A549 (cell line): ENCODE measurements around the gene HMGA1.

Source experiments
- CBX8 ChIP-seq: fragments of 200-600 bp; sonication (generic); IDR thresholded peaks from 2 replicates; pipeline ENCODE4 v1.6.1; 2016
- CHD2 ChIP-seq: fragments of 150-350 bp; IDR thresholded peaks from 2 replicates; pipeline ENCODE4 v1.6.1; 2014; ENCODE audit warnings: low read length; ENCODE audit not compliant: partially characterized antibody
- EHF ChIP-seq: fragments of 250-450 bp; sonication (Bioruptor Pico); IDR thresholded peaks from 2 replicates; pipeline ENCODE4 v1.5.0; 2020; ENCODE audit warnings: mild to moderate bottlenecking
- ESRRA ChIP-seq: fragments of 150-350 bp; IDR thresholded peaks from 2 replicates; pipeline ENCODE4 v1.6.1; 2014; ENCODE audit warnings: mild to moderate bottlenecking, low read length, borderline replicate concordance
- HOXB5 ChIP-seq: fragments of 250-450 bp; sonication (Bioruptor Pico); IDR thresholded peaks from 2 replicates; pipeline ENCODE4 v1.5.0; 2020; ENCODE audit warnings: mild to moderate bottlenecking, moderate library complexity
- POLR2A ChIP-seq: IDR thresholded peaks from 2 replicates; pipeline ENCODE4 v1.6.1; 2012; ENCODE audit warnings: mild to moderate bottlenecking, low read length
- RAD21 ChIP-seq, 2 experiments: fragments of >200 bp in 1 of 2; sonication (Bioruptor Twin) in 1 of 2; formaldehyde crosslinking in 1 of 2; IDR thresholded peaks in 1 of 2; conservative IDR thresholded peaks in 1 of 2; 2 replicates in 1 of 2; 3 replicates in 1 of 2; pipeline ENCODE4 v1.6.1; 2012 to 2018; ENCODE audit warnings: inconsistent platforms in 1 of 2
- RARB ChIP-seq: fragments of 250-450 bp; sonication (Bioruptor Pico); IDR thresholded peaks from 2 replicates; pipeline ENCODE4 v1.8.0; 2021; ENCODE audit warnings: mild to moderate bottlenecking, moderate library complexity
- REST ChIP-seq: fragments of 200-600 bp; sonication (generic); IDR thresholded peaks from 2 replicates; pipeline ENCODE4 v1.6.1; 2016; ENCODE audit warnings: antibody characterized with exemption, mild to moderate bottlenecking, moderate library complexity
- TF ChIP-seq, protein P1 (sequence below): fragments of 450-650 bp; IDR thresholded peaks from 2 replicates; pipeline ENCODE4 v1.6.1; 2014; ENCODE audit warnings: antibody characterized with exemption
- TF ChIP-seq, protein P2 (sequence below): fragments of >200 bp; sonication (Bioruptor Twin); formaldehyde crosslinking; IDR thresholded peaks from 3 replicates; pipeline ENCODE4 v1.5.1; 2016

DNA sequence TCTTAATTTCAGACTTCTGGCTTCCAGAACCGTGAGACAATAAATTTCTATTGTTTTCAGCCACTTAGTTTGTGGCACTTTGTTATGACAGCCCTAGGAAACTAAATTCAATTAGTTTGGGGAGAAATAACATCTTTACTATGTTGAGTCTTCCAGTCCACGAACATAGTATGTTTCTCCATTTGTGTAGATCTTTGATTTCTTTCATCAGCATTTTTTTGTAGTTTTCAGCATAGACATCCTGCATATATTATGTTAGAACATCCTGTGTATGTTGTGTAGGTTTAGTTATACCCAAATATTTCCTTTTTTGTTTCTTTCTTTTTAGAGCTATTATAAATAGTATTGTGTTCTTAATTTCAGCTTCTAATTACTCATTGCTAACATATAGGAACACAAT is 18.0 kb upstream of the HMGA1 start:
- TF ChIP-seq, protein P1, sequence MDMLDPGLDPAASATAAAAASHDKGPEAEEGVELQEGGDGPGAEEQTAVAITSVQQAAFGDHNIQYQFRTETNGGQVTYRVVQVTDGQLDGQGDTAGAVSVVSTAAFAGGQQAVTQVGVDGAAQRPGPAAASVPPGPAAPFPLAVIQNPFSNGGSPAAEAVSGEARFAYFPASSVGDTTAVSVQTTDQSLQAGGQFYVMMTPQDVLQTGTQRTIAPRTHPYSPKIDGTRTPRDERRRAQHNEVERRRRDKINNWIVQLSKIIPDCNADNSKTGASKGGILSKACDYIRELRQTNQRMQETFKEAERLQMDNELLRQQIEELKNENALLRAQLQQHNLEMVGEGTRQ = no peak
- TF ChIP-seq ESRRA = no peak
- TF ChIP-seq, protein P2, sequence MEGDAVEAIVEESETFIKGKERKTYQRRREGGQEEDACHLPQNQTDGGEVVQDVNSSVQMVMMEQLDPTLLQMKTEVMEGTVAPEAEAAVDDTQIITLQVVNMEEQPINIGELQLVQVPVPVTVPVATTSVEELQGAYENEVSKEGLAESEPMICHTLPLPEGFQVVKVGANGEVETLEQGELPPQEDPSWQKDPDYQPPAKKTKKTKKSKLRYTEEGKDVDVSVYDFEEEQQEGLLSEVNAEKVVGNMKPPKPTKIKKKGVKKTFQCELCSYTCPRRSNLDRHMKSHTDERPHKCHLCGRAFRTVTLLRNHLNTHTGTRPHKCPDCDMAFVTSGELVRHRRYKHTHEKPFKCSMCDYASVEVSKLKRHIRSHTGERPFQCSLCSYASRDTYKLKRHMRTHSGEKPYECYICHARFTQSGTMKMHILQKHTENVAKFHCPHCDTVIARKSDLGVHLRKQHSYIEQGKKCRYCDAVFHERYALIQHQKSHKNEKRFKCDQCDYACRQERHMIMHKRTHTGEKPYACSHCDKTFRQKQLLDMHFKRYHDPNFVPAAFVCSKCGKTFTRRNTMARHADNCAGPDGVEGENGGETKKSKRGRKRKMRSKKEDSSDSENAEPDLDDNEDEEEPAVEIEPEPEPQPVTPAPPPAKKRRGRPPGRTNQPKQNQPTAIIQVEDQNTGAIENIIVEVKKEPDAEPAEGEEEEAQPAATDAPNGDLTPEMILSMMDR = no peak
- no peak for TF ChIP-seq HOXB5 (CRISPR knock-in tag)
- no peak for TF ChIP-seq POLR2A
- no peak for TF ChIP-seq CHD2
- TF ChIP-seq EHF (CRISPR knock-in tag) = no peak
- no peak for TF ChIP-seq RARB
- TF ChIP-seq REST = no peak
- no peak for TF ChIP-seq RAD21 (conservative IDR thresholded peaks at IDR 0.05 in 1 of 2, IDR thresholded peaks at IDR 0.05 in 1 of 2)
- TF ChIP-seq CBX8 = no peak
